ENCODE measurements around the gene ARRDC3. TPM values are rescaled to one million over a fixed set of nuclear protein-coding genes. Genes with fewer than 3 reads are reported as not detected.
A peak's percentile ranks its signal among the peaks of the same experiment; 100 is the strongest.
"Not testable (repeated sequence)": the region's sequence is repeated elsewhere in the genome, so short reads cannot be mapped to it uniquely, and the experiment has no call there.

ARRDC3 gene
- total RNA-seq, 1 donor from 2014 or later = 89.5 TPM

DNA sequence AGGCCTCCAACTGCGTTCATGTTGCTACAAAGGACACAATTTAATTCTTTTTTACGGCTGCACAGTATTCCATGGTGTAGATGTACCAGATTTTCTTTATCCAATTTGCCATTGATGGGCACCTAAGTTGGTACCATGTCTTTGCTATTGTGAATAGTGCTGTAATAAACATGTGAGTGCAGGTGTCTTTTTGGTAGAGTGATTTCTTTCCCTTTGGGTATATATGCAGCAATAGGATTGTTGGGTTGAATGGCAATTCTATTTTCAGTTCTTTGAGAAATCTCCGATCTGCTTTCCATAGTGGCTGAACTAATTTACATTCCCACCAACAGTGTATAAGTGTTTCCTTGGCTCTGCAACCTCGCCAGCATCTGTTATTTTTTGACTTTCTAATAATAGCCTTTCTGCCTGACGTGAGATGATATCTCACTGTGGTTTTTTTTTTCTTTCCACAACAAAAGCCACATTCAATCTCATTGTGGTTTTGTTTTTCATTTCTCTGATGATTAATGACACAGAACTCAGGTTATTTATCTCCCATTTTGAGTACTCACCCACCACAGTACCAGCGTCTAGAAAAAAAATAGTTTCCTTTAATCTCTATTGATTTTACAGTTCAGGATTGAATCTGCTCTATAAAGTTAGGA is 21.9 kb downstream of the ARRDC3 start:
- DNase-seq (ENCODE audit: low read depth in 2 of 2) = no peak

DNA sequence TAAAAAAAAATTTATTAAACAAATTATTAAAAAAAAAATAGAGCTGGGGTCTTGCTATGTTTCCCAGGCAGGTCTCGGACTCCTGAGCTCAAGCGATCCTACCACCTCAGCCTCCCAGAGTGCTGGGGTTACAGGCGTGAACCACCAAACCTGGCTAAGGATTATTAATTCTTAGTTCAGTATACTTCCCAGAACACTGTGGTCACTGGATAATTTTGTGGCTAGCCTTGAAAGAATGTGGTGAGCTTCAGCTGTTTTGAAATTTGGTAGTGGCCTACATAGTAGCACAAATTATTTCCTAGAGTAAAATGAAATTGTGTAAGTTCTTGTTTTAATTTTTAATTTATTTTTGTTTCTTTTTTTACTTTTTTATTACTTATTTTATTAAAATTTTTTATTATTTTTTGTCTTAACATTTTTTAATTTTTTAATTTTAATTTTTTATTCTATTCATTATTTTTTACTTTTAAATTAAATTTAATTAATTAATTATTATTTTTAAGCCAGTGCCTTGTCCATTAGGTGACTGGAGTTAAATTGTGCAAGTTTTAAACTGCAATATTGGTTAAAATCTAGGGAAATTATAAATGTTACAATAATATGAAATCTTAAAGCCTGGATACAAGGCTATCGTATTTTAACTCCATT is 23.0 kb downstream of the ARRDC3 start:
- DNase-seq (ENCODE audit: low read depth in 2 of 2) = no peak

GRCh38 chr5:91357806-91358205 is 25.3 kb downstream of the ARRDC3 start:
- DNase-seq (ENCODE audit: low read depth in 2 of 2) = no peak

DNA sequence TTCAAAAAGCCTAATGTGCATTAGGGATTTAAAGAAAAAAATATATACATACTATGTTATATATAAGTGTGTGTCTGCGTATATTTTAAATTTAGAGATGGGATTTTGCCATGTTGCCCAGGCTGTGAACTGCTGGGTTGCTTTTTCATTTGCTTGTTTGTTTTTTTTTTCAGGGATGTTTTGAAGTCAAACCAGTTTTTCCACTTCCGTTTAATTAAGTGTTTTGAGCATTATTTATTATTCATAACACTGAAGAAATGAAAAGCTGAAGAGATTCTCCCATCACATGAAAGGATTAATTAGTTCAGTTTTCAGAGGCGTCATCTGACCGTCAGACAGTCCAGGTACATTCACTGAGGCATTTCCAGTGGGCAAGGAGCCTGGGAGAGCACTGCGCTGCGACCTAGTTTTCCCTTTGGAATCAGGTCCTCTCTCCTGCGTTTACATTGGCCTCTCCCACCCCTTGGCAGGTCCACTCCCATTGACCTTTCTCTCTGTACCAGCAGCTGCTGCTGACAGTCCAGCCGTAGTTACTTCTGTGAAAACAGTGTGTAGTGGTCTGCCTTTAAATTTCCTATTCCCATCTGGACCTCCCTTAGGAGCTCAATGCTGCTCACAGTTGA is 26.0 kb downstream of the ARRDC3 start:
- no peak for DNase-seq (ENCODE audit: low read depth in 2 of 2)

GRCh38 chr5:91354867-91355266 is 28.2 kb downstream of the ARRDC3 start:
- not testable (repeated sequence) for DNase-seq (ENCODE audit: low read depth in 2 of 2)

- no peak for DNase-seq (ENCODE audit: low read depth in 2 of 2)
These were observed 30.1 kb downstream of the ARRDC3 start for GRCh38 chr5:91352831-91353695.

GRCh38 chr5:91345461-91345860 is 37.7 kb downstream of the ARRDC3 start:
- DNase-seq (ENCODE audit: low read depth in 2 of 2) = no peak

DNA sequence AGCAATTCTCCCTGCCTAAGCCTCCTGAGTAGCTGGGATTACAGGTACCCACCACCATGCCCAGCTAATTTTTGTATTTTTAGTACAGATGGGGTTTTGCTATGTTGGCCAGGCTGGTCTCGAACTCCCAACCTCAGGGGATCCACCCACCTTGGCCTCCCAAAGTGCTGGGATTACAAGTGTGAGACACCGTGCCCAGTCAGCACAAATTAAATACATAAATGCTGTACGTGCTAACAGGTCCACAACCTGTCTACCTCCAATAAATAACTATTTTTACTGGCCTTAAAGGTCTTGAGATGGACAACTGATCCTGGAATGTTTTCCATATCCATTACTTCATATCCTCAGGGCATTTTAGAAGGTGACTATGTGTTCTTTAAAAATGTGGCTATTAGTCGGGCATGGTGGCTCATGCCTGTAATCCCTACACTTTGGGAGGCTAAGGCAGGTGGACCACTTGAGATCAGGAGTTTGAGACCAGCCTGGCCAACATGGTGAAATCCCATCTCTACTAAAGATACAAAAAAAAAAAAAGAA is 38.4 kb downstream of the ARRDC3 start:
- DNase-seq (ENCODE audit: low read depth in 2 of 2) = not testable (repeated sequence)

- DNase-seq (ENCODE audit: low read depth in 2 of 2) = no peak
These were observed 39.2 kb downstream of the ARRDC3 start for GRCh38 chr5:91343916-91344315.

GRCh38 chr5:91342931-91343330 is 40.2 kb downstream of the ARRDC3 start:
- DNase-seq (ENCODE audit: low read depth in 2 of 2) = not testable (repeated sequence)

DNA sequence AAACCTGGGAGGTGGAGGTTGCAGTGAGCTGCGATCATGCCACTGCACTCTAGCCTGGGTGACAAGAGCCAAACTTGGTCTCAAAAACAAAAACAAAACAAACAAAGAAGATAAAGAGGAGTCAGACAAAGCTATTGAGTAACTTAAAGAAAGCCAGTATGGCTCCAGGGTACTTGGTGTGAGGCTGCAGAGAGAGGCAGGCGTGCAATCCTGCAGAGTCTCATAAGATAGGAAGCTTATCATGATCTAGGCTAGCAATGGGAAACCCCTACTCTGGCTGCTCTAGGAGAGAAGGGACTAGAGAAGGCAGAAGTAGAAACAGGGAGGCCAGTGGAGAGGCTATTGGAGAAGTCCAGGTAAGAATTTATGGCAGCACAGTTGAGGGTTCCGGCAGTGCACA is 42.0 kb downstream of the ARRDC3 start:
- no peak for DNase-seq (ENCODE audit: low read depth in 2 of 2)

DNA sequence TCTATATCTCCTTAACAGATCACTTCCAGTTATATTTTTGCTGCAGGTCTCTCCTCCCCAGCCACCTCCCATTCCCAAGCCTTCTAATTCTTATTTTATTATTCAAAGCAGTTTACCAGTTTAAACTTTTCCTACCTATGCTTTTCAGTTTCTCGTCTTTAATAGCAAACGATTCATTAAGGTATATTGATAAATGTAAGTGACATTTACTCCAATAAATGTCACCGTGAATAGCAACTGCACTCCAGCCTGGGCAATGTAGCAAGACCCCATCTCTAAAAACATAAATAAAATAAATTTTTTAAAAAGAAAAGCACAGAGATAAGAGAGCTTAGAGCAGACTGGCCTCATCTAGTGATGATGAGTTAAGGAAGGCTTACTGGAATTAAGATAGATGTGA is 42.6 kb downstream of the ARRDC3 start:
- DNase-seq (ENCODE audit: low read depth in 2 of 2) = no peak

DNA sequence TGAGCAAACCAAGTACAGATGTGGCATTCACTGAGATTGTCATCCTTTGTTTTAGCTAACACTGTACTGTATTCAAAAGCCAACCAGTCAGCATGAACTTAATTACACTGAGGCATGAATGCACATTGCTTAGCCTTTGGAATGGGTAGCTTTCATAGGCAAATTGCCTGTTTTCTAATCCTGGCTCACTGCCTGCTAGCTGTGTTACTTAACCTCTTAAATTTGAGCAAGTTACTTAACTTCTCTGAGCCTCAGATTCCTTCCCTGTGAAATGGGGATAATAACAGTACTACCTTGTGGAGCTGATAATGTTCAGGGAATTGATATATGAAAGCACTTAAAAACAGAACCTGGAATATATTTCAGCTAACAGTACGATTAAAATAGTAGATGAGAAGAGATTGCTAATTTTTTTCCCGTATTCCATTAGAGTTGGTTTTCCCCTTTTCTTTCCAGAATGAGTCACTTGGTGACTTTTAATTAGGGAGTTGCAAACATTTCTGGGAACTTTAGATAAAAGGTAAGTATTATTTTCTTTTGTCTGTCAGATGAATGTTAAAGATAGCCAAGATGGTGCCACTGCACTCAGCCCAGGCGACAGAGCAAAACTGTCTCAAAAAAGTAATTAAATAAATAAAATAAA is 43.9 kb downstream of the ARRDC3 start:
- peak in 1 of 2 donors; percentile 4 for DNase-seq (ENCODE audit: low read depth in 2 of 2)

GRCh38 chr5:91332267-91333045 is 50.7 kb downstream of the ARRDC3 start:
- peak in 1 of 2 donors; percentile 29 for DNase-seq (ENCODE audit: low read depth in 2 of 2)

DNA sequence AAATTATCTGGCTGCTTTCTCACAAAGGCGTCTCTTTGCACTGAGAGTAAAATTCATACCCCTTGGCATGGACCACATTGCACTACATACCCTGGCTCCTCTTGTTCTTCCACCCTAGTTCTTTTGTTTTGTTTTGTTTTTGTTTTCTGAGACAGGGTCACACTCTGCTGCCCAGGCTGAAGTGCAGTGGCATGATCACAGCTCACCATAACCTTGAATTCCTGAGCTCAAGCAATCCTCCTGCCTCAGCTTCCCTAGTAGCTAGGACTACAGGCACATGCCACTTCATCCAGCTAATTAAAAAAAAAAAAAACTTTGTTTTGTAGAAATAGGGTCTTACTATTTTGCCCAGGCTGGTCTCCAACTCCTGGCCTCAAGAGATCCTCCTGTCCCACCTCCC is 51.4 kb downstream of the ARRDC3 start:
- no peak for DNase-seq (ENCODE audit: low read depth in 2 of 2)

DNA sequence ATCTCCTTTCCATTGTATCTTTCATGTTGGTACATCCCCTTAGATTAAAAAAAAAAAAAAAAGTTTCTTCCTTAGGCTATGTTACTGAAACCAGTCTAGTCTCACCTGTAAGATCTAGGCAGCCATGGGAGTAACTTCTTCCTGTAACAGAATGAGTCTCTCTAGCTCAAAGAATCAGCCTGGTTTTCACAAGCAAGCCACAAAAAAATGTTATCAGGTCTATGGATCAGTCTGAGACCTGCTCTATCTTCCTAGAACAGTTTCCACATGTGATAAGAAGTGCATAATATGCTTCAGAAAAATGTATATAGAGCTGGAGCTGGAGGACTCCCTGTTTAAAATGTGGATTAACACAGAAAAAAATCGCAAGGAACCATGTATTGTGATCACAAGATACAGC is 53.8 kb downstream of the ARRDC3 start:
- no peak for DNase-seq (ENCODE audit: low read depth in 2 of 2)

DNA sequence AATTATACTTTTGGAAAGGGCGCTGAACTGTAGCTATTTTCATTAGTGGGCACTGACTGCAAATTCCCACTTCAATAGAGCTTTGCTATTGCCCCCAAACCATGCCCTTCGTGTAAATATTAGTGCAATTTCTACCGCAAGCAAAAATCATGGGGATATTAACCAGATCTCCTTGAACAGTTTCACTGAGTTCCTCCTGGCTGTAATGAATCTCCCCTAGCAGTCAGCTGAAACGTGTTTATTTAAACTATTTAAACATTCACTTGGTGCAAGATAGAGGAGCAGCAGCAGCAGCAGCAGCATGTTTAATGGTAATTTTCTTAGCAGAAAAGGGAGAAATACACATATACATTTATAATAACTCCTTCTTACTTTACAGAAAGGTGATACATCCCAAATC is 54.4 kb downstream of the ARRDC3 start:
- DNase-seq (ENCODE audit: low read depth in 2 of 2) = no peak

- not testable (repeated sequence) for DNase-seq (ENCODE audit: low read depth in 2 of 2)
These were observed 60.1 kb downstream of the ARRDC3 start for GRCh38 chr5:91322981-91323380.

GRCh38 chr5:91319667-91320066 is 63.5 kb downstream of the ARRDC3 start:
- no peak for DNase-seq (ENCODE audit: low read depth in 2 of 2)

- DNase-seq (ENCODE audit: low read depth in 2 of 2) = no peak
These were observed 64.4 kb downstream of the ARRDC3 start for GRCh38 chr5:91318724-91319123.

All from dermis microvascular lymphatic vessel endothelial cell (primary cell).